Spleen (tissue), 7 donors: ENCODE data around the gene CCNE1.

Experiments used
- CTCF ChIP-seq, 11 experiments: fragments of 200-600 bp in 7 of 11; fragments of 450-650 bp in 4 of 11; sonication (generic) in 4 of 11; IDR thresholded peaks in 8 of 11; conservative IDR thresholded peaks in 3 of 11; 1 replicate in 7 of 11; 2 replicates in 4 of 11; pipeline versions ENCODE4 v1.4.0 to v1.8.0; 2016 to 2021; ENCODE audit warnings: antibody characterized with exemption in 11 of 11, inconsistent platforms in 4 of 11, mild to moderate bottlenecking in 1 of 11
- POLR2A ChIP-seq, 3 donors: fragments of 450-650 bp; IDR thresholded peaks; one replicate each; pipeline ENCODE4 v1.5.1; 2017; ENCODE audit warnings: antibody characterized with exemption in 3 of 3, mild to moderate bottlenecking in 1 of 3
- donor health status: DM: no; HTN: no; CAD: no; lungs with moderate emphysema.
- donor health status: DM: no; HTN: no; CAD: no.
- donor health status: DM: no; HTN: no; CAD: no.

- no peak for TF ChIP-seq CTCF (IDR thresholded peaks at IDR 0.05 in 8 of 11, conservative IDR thresholded peaks at IDR 0.05 in 3 of 11)
- no peak for TF ChIP-seq POLR2A (IDR thresholded peaks at IDR 0.05)
These were observed 12.0 kb downstream of the CCNE1 start for GRCh38 chr19:29823581-29824330.
